Measurements from ENCODE around the gene RACK1.
"Not testable (repeated sequence)": the region's sequence is repeated elsewhere in the genome, so short reads cannot be mapped to it uniquely, and the experiment has no call there.

The RACK1 gene

DNA sequence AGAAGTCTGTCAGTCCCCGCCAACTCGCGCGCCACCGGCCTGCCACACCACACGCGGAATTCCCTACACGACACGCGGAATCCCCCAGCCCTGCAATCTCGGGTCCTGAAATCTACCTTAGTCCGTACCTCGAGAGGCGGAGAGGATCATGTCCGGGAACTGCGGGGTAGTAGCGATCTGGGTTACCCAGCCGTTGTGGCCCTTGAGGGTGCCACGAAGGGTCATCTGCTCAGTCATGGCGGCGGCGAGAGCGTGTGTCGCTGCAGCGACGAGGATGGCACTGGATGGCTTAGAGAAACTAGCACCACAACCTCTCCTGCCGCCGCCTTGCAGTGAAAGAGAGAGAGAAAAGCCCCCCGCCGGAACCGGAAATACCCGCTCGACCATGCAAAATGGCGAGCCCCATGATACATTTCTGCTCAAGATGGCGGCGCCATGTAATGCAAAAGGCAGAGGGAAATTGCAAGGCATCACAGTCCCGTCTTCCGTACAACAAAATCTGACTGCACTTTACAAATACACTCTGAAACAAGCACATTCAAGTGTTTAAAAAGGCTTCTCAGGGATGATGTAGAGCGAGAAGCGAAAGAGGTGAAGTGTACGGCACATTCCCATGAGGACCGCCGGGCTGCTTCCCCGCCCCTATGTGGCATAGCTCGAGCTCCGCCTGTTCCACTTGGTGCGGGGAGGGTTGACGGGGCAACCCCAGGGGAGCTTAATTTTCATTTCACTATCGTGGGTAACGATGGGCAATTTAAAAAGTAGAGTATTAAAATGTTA is at the start of gene RACK1:
Gene RACK1, minus strand, starts transcription at position 343 of the 780 bp plus-strand sequence. Its CDS starts 106 bp downstream, at position 237.
- no peak for DNase-seq

DNA sequence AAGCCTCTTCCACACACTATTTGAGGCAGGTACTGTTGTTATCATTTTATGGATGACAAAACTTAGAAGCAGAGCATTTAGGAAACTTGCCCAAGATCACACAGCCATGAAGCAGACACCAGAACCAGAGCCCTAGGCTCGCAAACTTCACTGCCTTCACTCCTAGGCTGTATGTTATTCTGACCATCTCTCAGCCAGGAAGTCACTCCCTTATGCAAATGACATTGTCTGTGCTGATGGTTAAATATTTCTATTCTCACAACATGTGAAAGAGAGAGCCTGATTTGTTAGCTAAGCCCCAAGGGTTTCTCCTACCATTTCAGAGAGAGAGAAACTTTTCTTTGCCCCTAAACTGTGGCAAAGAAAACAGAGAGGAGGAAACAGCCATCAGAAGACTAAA is 43.6 kb upstream of the RACK1 start:
- DNase-seq = not testable (repeated sequence)

DNA sequence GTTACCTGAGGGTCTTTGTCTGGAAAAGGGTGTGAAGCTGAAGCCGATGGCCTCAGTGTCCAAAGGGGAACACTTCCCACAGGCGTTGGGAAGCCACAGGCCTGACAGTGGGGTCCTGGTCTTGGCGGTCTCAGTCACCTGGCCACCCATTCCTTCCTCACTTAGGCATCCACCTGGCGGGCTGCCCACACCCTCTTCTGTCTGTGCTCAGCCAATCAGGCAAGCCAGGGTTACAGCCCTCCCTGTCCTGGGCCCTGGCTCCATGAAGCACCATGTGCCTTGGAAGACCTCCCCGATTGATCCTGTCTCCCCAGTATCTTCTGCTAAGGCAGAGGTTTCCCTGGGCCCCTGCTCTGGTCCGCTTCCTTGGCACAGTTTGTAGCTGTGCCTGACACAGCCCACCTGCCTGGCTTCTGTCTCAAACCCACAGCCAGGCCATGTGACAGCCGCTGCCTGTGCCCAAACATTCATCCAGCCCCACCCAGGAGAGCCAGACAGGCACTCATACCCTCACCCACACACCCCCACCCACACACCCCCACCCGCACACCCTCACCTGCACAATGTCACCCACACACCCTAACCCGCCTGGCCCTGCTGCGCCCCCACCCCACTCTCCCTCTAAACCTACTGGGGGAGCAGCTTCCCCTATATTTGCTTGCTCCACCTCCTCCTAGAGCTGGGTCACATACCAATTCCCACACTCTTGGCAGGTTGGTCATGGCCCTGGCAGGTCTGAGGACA is 42.4 kb upstream of the RACK1 start:
- DNase-seq = not testable (repeated sequence)

DNA sequence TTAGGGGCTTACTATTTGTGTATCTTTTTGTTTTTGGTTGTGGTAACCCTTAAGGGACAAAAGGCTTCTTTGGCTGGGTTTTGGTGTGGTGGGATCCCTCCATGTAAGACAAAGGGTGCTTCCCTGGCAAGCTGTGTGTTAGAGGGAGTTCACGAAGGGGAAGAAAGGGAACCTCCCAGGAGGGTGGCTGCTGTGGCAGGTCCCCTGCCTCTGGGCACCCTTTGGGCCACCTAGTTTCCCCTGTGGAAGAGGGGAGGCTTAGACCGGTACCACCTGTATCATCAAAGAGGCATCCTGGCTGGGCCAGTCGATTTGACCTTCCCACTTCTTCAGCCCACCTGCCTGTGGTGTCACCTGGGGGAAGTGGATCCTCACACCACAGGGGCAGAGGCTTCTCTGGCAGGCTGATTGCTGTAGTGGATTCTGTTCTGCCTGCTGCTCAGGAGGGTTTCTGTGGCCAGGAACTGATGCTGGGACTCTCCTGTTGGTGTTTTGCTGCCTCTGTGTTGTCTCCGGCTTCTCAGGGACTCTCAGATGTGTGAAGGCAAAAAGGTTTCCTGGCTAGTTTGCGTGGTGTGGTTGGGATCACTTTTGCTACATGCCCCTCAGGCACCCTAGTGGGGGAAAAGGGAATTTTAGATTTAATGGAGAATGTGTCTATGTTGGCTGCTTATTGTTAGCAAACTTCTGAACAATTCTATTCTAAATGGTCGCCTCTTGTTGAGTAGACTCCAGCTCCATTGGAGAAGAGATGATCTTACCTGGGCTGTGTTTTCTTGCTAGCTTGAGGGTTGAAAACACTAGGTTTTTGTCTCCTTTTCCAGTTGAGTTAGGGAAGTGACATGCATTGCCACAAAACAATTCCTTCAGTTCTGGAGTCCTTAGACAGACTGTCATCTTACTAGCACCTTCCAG is 40.4 kb upstream of the RACK1 start:
- not testable (repeated sequence) for DNase-seq

DNA sequence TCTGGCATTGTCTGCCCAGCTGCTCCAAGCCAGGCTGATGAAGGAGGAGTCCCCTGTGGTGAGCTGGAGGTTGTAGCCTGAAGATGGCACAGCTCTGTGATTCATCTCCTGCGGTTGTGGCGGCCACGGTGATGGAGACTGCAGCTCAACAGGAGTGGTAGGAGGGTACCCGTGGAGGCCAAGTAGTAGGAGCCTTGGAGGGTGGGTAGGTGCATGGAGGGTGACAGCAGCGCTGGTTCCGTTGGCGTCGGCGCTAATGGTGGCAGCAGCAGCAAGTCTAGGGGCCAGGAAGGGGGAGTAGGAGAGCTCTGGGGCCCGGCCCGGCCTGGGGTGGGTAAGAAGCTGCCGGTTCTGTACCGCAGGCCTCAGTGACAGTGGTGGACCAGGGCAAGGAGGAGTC is 39.6 kb upstream of the RACK1 start:
- DNase-seq = no peak

DNA sequence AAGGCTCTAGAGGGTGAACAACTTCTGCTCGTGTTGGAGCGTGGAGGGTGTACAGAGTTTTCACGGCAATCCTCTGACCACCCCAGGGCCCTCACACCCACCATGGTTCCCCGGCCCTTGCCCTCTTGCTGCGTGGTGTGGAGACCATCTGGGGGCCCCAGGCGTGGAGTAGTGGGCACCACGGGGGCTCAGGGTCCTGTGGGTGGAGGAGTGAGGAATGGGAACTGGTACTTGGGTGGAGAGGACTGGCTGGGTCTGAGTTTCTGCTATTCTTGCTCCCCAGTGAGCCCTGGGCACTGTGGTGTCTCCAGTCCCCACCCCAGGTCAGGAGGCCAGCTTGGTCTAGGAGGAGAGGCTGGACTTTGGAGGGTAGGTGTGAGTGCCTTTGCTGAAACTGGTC is 39.2 kb upstream of the RACK1 start:
- no peak for DNase-seq

DNA sequence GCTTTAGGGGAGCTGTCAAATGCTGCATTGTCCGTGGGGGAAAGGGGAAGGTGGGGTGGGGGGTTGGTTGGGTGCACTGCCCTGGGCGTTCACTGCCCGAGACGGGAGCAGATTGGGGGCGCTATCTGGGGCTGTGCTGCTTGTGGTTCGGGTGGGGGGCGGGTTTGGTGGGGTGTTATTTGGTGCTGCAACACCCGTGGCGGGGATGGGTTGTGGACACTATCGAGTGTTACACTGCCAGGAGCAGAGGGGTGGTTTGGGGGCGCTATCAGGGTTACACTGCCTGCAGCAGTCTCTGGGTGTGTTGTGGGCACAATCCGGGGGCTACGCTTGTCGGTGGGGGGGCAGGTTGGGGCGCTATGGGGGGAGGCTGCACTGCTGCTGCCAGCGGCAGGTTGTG is 38.7 kb upstream of the RACK1 start:
- not testable (repeated sequence) for DNase-seq

DNA sequence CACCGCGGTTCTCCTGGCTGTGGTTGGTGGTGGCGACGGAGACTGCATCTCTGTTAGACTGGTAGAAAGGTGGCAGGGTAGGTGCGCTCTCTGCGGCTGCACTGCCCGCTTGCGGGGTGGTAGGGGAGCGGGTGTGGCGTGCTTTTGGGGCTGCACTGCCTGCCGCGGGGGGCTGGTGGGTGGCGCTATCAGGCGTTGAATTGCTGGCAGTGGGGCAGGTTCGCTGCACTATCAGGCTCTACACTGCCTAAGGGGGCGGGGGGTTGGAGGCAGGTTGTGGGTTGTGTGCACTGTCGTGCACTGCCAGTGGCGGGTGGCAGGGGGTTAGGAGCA is 38.2 kb upstream of the RACK1 start:
- DNase-seq = no peak

DNA sequence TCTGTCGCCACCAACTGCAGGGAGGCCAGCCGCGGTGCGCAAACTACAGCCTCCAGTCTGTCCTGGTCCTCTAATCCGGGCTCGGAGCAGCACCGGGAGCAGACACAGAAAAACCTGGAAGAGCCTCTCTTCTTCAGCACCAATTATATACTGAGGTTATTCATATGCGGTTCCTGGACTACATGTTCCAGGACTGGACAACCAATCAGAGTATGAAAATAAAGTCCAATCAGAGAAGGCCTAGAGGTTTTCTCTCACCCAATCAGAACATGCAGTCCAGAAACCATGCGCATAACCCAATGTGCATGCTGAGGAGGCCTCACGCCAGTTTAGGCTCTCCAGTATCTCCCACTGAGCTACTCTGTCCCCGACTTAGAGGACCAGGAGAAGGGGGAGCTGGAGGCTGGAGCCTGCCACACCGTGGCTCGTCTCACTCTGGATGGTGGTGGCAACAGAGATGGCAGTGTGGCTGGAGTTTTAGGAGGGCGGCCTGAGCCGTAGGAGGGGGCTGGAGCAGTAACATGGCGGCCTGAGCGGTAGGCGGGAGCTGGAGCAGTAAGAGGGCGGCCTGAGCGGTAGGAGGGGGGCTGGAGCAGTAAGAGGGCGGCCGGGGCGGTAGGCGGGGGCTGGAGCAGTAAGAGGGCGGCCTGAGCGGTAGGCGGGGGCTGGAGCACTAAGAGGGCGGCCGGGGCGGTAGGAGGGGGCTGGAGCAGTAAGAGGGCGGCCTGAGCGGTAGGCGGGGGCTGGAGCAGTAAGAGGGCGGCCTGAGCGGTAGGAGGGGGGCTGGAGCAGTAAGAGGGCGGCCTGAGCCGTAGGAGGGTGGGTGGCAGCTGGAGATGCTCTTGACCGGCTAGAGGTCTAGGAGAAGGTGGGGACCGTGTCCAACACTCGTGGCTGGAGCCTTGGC is 37.6 kb upstream of the RACK1 start:
- no peak for DNase-seq

DNA sequence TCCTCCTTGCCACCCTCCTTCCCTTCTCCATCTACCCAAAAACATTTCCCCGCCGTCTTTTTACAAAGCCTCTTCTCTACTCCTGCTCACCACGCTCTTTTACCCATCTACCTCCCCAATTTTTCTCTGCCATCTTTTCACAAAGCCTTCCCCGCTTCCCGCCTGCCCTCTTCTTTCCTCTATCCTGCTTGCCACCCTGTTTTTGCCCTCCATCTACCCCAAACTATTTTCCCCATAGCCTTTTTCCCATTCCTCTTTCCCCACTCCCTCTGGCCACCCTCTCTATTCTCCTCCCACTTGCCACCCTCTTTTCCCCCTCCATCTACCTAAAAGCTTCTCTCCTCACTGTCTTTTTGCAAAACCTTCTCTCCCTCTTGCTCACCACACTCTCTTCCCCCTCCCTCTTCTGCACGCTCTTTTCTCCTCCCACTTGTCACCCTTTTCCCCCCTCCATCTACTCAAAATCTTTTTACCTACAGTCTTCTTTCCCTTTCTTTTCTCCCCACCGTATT is 36.6 kb upstream of the RACK1 start:
- DNase-seq = no peak

DNA sequence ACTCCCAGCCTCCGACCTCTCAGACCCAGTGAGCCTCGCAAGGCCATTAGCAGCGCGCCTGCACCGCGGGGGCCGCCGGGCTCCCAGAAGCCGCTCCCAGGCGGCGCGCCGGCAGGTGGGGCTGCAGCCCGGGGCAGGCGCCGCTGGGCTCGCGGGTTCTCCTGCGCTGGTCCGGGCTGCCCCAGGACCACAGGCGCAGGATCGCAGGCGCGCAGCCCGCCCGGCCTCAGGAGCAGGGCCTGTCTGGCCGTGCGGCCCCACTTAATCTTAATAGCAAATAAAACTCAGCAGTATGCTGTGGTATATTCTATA is 29.7 kb upstream of the RACK1 start:
- not testable (repeated sequence) for DNase-seq

DNA sequence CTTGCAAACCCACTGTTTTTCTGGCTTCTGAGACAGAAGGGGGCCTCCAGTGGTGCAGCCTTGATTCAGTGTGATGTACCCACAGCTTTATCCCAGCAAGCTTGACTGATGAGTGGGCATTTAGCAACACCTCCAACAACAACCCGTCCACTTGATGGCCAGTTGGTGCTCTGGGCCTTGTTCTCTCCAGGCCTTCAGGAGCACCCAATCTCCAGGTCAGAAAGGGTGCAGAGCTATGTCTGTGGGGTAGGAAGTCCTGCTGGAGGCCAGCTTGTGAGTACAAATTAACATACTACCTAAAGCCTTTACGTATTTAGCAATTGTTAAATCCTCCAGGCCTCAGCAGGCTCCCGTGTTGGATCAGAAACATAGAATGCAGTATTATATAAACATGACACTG is 27.4 kb upstream of the RACK1 start:
- no peak for DNase-seq

DNA sequence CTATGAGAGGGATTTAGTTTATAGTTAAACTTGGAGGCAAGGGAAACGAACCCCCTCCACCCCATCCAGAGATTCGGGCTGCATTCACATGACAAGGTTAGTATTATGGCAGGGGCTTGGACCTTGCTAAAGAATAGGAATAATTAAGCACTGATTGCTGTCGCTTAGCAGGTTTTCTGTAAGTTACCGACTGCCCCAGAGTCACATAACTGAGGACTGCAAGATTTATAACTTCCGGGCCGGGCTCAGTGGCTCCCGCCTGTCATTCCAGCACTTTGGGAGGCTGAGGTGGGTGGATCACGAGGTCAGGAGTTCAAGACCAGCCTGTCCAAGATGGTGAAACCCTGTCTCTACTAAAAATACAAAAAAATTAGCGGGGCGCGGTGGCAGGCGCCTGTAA is 24.2 kb upstream of the RACK1 start:
- DNase-seq = not testable (repeated sequence)

DNA sequence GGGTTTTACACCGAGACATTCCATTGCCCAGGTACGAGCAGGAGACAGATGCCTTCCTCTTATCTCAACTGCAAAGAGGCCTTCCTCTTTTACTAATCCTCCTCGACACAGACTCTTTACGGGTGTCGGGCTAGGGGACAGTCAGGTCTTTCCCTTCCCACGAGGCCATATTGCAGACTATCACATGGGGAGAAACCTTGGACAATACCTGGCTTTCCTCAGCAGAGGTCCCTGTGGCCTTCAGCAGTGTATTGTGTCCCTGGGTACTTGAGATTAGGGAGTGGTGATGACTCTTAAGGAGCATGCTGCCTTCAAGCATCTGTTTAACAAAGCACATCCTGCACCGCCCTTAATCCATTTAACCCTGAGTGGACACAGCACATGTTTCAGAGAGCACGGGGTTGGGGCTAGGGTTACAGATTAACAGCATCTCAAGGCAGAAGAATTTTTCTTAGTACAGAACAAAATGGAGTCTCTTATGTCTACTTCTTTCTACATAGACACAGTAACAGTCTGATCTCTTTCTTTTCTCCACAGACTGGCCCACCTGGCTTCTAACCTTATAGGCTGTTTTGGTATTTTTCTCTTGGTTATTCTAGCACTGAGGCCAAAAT is 23.7 kb upstream of the RACK1 start:
- not testable (repeated sequence) for DNase-seq

DNA sequence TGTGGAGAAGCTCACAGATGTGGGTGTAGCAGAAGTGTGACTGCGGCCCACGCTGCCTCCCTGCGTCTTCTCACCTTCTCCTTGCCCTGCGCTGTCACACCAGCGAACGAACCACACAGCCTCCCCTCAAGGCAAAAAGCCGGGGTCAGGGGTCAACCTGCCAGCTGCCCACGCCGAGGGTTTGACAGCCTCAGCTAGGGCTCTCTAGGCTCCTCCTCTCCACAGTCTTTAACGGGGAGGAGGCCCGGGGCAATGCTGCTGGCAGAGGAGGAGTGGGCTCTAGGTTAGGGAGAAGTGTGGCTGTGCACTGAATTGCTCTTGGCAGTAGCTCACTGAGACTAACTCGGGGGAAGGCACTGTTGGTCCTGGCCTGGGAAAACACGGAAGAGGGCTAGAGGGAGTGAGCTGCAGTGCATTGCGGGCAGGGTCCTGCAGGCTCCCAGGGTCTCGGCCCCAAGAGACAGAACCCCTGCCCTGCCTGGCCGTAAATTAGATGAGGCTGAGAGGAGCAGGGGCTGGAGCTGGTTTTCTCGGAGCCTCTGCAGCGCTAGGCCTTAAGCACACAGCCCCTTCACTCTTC is 21.5 kb upstream of the RACK1 start:
- no peak for DNase-seq

DNA sequence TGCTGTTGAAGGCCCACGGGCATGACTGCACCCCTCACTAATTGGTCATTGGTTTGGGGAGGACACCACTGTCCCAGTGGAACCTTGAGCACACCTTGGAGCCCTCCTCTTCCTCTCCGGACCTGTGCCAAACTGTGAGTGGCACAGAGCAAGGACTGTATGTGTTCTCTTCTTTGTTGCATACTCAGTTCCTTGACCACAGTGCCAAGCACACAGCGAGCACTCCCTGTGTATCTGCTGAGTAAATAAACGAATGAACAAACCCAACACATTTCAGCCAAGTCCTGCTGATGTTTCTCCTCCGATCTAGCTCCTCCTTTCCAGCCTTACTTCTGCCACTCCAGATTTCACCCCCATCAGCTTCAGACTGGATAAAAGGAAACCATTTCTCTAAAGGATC is 19.9 kb upstream of the RACK1 start:
- no peak for DNase-seq

DNA sequence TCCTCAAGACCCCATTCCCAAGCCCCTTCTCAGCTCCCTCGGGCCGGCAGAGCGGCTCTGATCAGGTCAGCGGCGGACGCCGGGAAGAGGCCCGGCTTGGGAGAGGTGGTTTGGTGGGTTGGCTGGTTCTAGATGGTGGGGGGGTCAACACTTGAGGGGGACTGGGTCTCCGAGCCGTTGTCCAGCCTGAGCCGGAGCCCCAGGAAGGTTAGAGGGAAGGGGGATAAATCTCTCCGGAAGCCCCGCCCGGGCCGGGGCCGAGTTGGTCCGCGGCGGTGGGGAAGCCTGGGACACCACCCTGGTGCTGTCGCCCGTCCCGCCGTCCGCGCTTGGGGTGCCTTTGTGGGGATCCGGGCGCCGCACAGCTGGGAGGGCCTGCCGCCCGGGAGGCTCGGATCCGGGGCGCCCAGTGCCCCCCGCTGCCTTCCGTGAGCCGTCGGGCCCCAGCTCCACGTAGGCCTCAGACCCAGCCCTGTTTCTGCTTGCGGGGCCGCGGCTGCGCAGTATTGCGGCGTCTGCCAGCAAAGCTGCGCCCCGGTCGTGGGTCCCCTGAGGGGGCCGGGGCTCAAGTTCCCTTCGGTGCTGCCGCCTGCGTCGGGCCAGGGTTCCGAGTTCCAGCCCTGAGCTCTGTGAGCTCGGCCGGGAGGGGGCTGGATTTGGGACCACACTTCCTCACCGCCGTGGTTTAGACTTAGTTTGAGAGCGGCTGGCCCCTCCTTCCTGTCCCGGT is 17.8 kb upstream of the RACK1 start:
- no peak for DNase-seq

DNA sequence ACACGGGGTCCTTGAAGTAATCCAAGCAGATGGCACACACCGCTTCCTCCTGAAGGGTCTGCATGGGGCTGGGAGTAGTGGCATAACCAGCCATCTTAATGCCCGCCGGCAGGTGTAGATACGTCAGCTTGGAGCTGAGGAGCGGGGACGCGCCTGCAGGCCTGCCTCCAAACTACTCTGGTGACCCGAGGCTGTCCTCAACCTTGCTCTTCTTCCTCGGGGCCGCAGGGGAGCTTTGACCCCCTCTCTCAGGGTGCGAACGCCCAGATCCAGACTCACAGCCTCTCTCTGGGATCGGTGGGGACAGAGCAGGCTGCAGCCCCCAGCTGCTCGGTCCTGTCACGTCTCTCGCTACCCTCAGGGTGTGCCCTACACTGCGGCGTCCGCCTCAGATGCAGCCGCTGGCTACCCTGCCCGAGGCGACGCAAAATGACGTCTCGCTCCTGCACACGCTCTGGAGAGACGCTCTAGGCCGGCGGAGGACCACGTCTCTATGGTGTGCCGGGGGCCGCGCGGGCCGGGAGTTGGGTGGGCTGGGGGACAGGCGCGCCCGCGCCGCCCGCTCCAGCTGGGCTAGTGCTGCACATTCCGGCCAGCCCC is 17.1 kb upstream of the RACK1 start, which contains the start of gene TRIM52:
Gene TRIM52, minus strand, starts transcription at position 424 of the 600 bp plus-strand sequence. Its CDS starts 330 bp downstream, at position 94.
- DNase-seq = no peak

DNA sequence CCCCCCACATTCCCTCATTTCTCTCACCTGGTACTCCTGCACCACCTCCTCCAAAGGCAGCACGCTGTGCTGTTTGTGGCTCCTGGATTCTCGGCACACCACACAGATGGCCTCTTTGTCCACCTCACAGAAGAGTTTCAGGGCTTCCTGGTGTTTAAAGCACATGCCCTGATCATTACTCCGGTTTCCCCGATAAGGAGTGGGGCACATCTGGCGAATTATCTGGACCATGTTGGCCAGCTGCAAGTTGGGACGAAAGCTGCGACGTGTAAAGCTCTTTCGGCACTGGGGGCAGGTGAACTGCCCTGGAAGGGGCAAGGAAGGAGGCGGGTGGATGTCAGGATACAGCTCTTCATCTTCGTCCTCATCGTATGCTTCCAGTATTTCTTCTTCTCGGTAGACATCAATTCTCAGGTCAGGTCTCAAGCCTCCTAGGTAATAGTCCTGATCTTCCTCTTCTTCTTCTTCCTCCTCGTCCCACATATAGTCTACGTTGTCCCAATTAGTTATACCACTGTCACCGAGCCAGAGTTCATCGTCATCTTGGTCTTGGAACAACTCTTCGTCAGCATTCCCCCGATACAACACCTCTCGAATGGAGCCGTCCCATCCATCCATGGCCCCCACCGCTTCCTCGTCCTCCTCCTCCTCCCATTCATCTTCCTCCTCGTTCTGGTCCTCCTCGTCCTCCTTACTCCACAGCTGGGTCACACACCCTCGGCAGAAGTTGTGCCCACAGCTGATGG is 16.4 kb upstream of the RACK1 start:
- no peak for DNase-seq

Measured in NCI-H2081 (cell line).